ENCODE data around the gene TNXB.
"Not testable (repeated sequence)": the region's sequence is repeated elsewhere in the genome, so short reads cannot be mapped to it uniquely, and the experiment has no call there.

GRCh38 chr6:31994421-31994820 is 114.7 kb downstream of the TNXB start:
- TF ChIP-seq POLR2A, EP300 (IDR thresholded peaks at IDR 0.05): not testable (repeated sequence)
- TF ChIP-seq, protein P1, sequence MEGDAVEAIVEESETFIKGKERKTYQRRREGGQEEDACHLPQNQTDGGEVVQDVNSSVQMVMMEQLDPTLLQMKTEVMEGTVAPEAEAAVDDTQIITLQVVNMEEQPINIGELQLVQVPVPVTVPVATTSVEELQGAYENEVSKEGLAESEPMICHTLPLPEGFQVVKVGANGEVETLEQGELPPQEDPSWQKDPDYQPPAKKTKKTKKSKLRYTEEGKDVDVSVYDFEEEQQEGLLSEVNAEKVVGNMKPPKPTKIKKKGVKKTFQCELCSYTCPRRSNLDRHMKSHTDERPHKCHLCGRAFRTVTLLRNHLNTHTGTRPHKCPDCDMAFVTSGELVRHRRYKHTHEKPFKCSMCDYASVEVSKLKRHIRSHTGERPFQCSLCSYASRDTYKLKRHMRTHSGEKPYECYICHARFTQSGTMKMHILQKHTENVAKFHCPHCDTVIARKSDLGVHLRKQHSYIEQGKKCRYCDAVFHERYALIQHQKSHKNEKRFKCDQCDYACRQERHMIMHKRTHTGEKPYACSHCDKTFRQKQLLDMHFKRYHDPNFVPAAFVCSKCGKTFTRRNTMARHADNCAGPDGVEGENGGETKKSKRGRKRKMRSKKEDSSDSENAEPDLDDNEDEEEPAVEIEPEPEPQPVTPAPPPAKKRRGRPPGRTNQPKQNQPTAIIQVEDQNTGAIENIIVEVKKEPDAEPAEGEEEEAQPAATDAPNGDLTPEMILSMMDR (IDR thresholded peaks at IDR 0.05): not testable (repeated sequence)
